Measurements from ENCODE around the gene PUS10.

GRCh38 chr2:60906395-60906794, 111.7 kb downstream of the PUS10 start:
- TF ChIP-seq CTCF (IDR thresholded peaks at IDR 0.05; ENCODE audit: low read depth, low read length) (no peak), MAX (IDR thresholded peaks at IDR 0.05; ENCODE audit: low read depth, low read length) (no peak), POLR2A (IDR thresholded peaks at IDR 0.05; ENCODE audit: extremely low read depth, insufficient read length) (no peak), MYC (IDR thresholded peaks at IDR 0.05; ENCODE audit: low read depth, low read length) (no peak)

Data from NB4 (cell line).